K562 (cell line): Measurements from ENCODE around the gene ADSS1. TPM values are rescaled to one million over a fixed set of nuclear protein-coding genes. Genes with fewer than 3 reads are reported as not detected.

Experiments
- BCOR ChIP-seq: fragments of 450-650 bp; IDR thresholded peaks from 2 replicates; pipeline ENCODE4 v1.6.1; 2016
- BDP1 ChIP-seq: IDR thresholded peaks from 3 replicates; pipeline ENCODE4 v1.6.1; 2011; ENCODE audit not compliant: insufficient read length, insufficient read depth
- DACH1 ChIP-seq: fragments of 450-650 bp; IDR thresholded peaks from 2 replicates; pipeline ENCODE4 v1.6.1; 2018; ENCODE audit not compliant: partially characterized antibody
- ELF2 ChIP-seq: fragments of 250-450 bp; sonication (Bioruptor Pico); IDR thresholded peaks from 2 replicates; pipeline ENCODE4 v1.5.0; 2021; ENCODE audit warnings: mild to moderate bottlenecking
- KLF1 ChIP-seq: fragments of 450-650 bp; IDR thresholded peaks from 2 replicates; pipeline ENCODE4 v1.6.1; 2016; ENCODE audit warnings: missing genetic modification characterization, missing compliant biosample characterization
- KLF16 ChIP-seq: IDR thresholded peaks from 2 replicates; pipeline ENCODE4 v1.6.1; 2016; ENCODE audit warnings: antibody characterized with exemption
- KLF6 ChIP-seq: fragments of 250-450 bp; sonication (Bioruptor Pico); IDR thresholded peaks from 2 replicates; pipeline ENCODE4 v1.4.0; 2020; ENCODE audit warnings: mild to moderate bottlenecking, moderate library complexity, borderline replicate concordance
- MTF1 ChIP-seq: fragments of 250-450 bp; sonication (Bioruptor Pico); IDR thresholded peaks from 2 replicates; pipeline ENCODE4 v1.9.0; 2021; ENCODE audit warnings: moderate library complexity, mild to moderate bottlenecking, inconsistent platforms, borderline replicate concordance
- NR1H2 ChIP-seq: sonication (generic); formaldehyde crosslinking; IDR thresholded peaks from 2 replicates; pipeline ENCODE4 v1.4.0; 2020; ENCODE audit warnings: mild to moderate bottlenecking, missing genetic modification reagents
- NR3C1 ChIP-seq: sonication (generic); formaldehyde crosslinking; IDR thresholded peaks from 2 replicates; pipeline ENCODE4 v1.8.1; 2022; ENCODE audit warnings: missing genetic modification reagents
- NR4A1 ChIP-seq, 2 experiments: fragments of 250-450 bp in 1 of 2; fragments of 450-650 bp in 1 of 2; sonication (Bioruptor Pico) in 1 of 2; IDR thresholded peaks; 2 replicates each; pipeline versions ENCODE4 v1.4.0 to v1.6.1; 2016 to 2020; ENCODE audit warnings: mild to moderate bottlenecking in 2 of 2, missing compliant biosample characterization in 1 of 2, missing genetic modification characterization in 1 of 2, moderate library complexity in 1 of 2
- PML ChIP-seq: IDR thresholded peaks from 2 replicates; pipeline ENCODE4 v1.6.1; 2012; ENCODE audit warnings: low read length, inconsistent platforms
- PRMT5 ChIP-seq: sonication (generic); formaldehyde crosslinking; IDR thresholded peaks from 2 replicates; pipeline ENCODE4 v1.5.0; 2020; ENCODE audit warnings: missing genetic modification reagents
- TRIM24 ChIP-seq, 2 experiments: fragments of 450-650 bp; IDR thresholded peaks; 2 replicates each; pipeline ENCODE4 v1.6.1; 2016
- XRCC4 ChIP-seq: IDR thresholded peaks from one replicate; pipeline ENCODE4 v1.6.1; 2011; ENCODE audit not compliant: insufficient read depth, insufficient read length; ENCODE audit errors: extremely low read depth
- ZBTB17 ChIP-seq: fragments of 450-650 bp; formaldehyde crosslinking; IDR thresholded peaks from 2 replicates; pipeline ENCODE4 v1.4.0; 2020; ENCODE audit warnings: mild to moderate bottlenecking
- ZNF124 ChIP-seq: sonication (generic); formaldehyde crosslinking; IDR thresholded peaks from 2 replicates; pipeline ENCODE4 v1.8.1; 2022; ENCODE audit warnings: missing genetic modification reagents
- ZNF384 ChIP-seq: IDR thresholded peaks from 2 replicates; pipeline ENCODE4 v1.6.1; 2012; ENCODE audit warnings: low read depth, low read length, improper control_type of control experiment
- ZNF76 ChIP-seq: fragments of 250-450 bp; sonication (Bioruptor Pico); IDR thresholded peaks from 2 replicates; pipeline ENCODE4 v1.4.0; 2020; ENCODE audit warnings: mild to moderate bottlenecking, moderate library complexity, borderline replicate concordance
- polyA plus RNA-seq, 8 experiments: library from polyadenylated mRNA; depleted of rRNA in 4 of 8; stranded (reverse) in 5 of 8; unstranded in 3 of 8; fragments of >200 nt; fragmentation: Nextera tagmentation in 2 of 8; fragmentation: Illumina TruSeq in 1 of 8; extraction: Ambion mirVana in 2 of 8; extraction: Trizol in 1 of 8; gene quantifications; 2 replicates each; pipeline versions ENCODE4 v1.2.1 to v1.2.3, GENCODE V29; 2011 to 2014; ENCODE audit warnings: inconsistent platforms in 1 of 8, missing spikeins in 1 of 8
- total RNA-seq, 7 experiments: library from RNA; depleted of rRNA in 6 of 7; stranded (reverse); fragments of >200 nt in 6 of 7; fragmentation: Illumina TruSeq in 2 of 7; extraction: Trizol in 2 of 7; gene quantifications; 2 replicates each; pipeline versions ENCODE4 v1.2.1 to v1.2.3, GENCODE V29; 2011 to 2021; ENCODE audit warnings: low replicate concordance in 1 of 7
- TF ChIP-seq, protein P1 (sequence below): sonication (generic); formaldehyde crosslinking; IDR thresholded peaks from 2 replicates; pipeline ENCODE4 v1.8.0; 2022; ENCODE audit warnings: missing genetic modification reagents, mild to moderate bottlenecking, borderline replicate concordance
- TF ChIP-seq, protein P2 (sequence below): fragments of 250-450 bp; sonication (Bioruptor Pico); IDR thresholded peaks from 2 replicates; pipeline ENCODE4 v1.9.0; 2021; ENCODE audit warnings: mild to moderate bottlenecking
- TF ChIP-seq, protein P3 (sequence below), 3 experiments: IDR thresholded peaks in 2 of 3; conservative IDR thresholded peaks in 1 of 3; 2 replicates each; pipeline ENCODE4 v1.5.1; 2011 to 2012; ENCODE audit warnings: low read length in 3 of 3, mild to moderate bottlenecking in 3 of 3, control low read depth in 2 of 3, improper control_type of control experiment in 1 of 3, inconsistent platforms in 1 of 3, low read depth in 1 of 3, mixed read lengths in 1 of 3, moderate library complexity in 1 of 3; ENCODE audit not compliant: insufficient read depth in 2 of 3
- TF ChIP-seq, protein P4 (sequence below), 2 experiments: fragments of 200-800 bp in 1 of 2; sonication (Bioruptor generic) in 1 of 2; sonication (generic) in 1 of 2; formaldehyde crosslinking in 1 of 2; IDR thresholded peaks in 1 of 2; conservative IDR thresholded peaks in 1 of 2; 2 replicates each; pipeline versions ENCODE4 v1.5.0 to v1.6.1; 2016 to 2020; ENCODE audit warnings: missing compliant biosample characterization in 1 of 2, missing genetic modification characterization in 1 of 2, missing genetic modification reagents in 1 of 2
- TF ChIP-seq, protein P5 (sequence below): sonication (generic); formaldehyde crosslinking; IDR thresholded peaks from 2 replicates; pipeline ENCODE4 v1.8.1; 2023; ENCODE audit warnings: mild to moderate bottlenecking, missing genetic modification reagents

ADSS1 gene
- total and polyA plus RNA-seq, 9 of the 15 experiments (the other 6 are each of a cell fraction or from before 2014, with no cell fraction given): 0.53 to 5.9 (median 3.9) TPM

DNA sequence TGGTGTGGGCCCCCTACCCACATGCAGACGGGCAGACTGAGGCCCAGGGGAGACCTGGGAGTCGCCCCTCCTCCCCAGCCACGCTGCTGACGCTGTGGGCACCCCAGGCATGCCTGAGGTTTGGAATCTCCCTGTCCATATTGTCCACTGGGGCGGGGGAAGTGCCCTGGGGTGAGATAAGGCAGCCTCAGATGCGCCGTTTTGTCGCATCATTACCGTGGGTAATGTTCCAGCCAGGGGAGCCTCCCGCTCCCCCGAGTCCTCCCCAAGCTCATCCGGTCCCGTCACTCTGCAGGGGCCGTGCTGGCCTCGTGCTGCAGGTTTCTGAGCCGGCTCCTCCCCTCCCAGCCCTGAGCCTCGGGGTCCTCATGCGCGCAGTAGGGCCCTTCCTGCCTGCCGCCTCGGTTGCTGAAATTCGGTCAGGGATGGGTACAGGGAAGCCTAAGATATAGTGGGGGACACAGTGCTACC, 23.2 kb upstream of the ADSS1 start (continued):
- TF ChIP-seq PRMT5 (CRISPR knock-in tag) (no peak), XRCC4 (no peak), ZNF124 (no peak), BDP1 (no peak), KLF16 (peak; percentile 83), NR4A1 (CRISPR knock-in tag; IDR thresholded peaks at IDR 0.05) (no peak), NR4A1 (tag; IDR thresholded peaks at IDR 0.05) (no peak), ZNF384 (no peak), ZBTB17 (CRISPR knock-in tag) (no peak), BCOR (peak; percentile 66), PML (peak; percentile 60), KLF1 (tag) (no peak), DACH1 (no peak), ZNF76 (no peak), MTF1 (CRISPR knock-in tag) (no peak), KLF6 (CRISPR knock-in tag) (no peak), ELF2 (no peak), NR1H2 (CRISPR knock-in tag) (no peak), TRIM24 (IDR thresholded peaks at IDR 0.05) (peak; percentile 43 to 48; a peak in 2 of 4 replicates), NR3C1 (no peak)
- TF ChIP-seq, protein P1, sequence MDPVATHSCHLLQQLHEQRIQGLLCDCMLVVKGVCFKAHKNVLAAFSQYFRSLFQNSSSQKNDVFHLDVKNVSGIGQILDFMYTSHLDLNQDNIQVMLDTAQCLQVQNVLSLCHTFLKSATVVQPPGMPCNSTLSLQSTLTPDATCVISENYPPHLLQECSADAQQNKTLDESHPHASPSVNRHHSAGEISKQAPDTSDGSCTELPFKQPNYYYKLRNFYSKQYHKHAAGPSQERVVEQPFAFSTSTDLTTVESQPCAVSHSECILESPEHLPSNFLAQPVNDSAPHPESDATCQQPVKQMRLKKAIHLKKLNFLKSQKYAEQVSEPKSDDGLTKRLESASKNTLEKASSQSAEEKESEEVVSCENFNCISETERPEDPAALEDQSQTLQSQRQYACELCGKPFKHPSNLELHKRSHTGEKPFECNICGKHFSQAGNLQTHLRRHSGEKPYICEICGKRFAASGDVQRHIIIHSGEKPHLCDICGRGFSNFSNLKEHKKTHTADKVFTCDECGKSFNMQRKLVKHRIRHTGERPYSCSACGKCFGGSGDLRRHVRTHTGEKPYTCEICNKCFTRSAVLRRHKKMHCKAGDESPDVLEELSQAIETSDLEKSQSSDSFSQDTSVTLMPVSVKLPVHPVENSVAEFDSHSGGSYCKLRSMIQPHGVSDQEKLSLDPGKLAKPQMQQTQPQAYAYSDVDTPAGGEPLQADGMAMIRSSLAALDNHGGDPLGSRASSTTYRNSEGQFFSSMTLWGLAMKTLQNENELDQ (CRISPR knock-in tag): no peak
- TF ChIP-seq, protein P2, sequence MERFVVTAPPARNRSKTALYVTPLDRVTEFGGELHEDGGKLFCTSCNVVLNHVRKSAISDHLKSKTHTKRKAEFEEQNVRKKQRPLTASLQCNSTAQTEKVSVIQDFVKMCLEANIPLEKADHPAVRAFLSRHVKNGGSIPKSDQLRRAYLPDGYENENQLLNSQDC (CRISPR knock-in tag): no peak
- TF ChIP-seq, protein P3, sequence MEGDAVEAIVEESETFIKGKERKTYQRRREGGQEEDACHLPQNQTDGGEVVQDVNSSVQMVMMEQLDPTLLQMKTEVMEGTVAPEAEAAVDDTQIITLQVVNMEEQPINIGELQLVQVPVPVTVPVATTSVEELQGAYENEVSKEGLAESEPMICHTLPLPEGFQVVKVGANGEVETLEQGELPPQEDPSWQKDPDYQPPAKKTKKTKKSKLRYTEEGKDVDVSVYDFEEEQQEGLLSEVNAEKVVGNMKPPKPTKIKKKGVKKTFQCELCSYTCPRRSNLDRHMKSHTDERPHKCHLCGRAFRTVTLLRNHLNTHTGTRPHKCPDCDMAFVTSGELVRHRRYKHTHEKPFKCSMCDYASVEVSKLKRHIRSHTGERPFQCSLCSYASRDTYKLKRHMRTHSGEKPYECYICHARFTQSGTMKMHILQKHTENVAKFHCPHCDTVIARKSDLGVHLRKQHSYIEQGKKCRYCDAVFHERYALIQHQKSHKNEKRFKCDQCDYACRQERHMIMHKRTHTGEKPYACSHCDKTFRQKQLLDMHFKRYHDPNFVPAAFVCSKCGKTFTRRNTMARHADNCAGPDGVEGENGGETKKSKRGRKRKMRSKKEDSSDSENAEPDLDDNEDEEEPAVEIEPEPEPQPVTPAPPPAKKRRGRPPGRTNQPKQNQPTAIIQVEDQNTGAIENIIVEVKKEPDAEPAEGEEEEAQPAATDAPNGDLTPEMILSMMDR (IDR thresholded peaks at IDR 0.05 in 2 of 3, conservative IDR thresholded peaks at IDR 0.05 in 1 of 3; ENCODE audit: insufficient read depth in 2 of 3, low read depth in 1 of 3, low read length in 3 of 3): no peak
- TF ChIP-seq, protein P4, sequence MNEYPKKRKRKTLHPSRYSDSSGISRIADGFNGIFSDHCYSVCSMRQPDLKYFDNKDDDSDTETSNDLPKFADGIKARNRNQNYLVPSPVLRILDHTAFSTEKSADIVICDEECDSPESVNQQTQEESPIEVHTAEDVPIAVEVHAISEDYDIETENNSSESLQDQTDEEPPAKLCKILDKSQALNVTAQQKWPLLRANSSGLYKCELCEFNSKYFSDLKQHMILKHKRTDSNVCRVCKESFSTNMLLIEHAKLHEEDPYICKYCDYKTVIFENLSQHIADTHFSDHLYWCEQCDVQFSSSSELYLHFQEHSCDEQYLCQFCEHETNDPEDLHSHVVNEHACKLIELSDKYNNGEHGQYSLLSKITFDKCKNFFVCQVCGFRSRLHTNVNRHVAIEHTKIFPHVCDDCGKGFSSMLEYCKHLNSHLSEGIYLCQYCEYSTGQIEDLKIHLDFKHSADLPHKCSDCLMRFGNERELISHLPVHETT (CRISPR knock-in tag; conservative IDR thresholded peaks at IDR 0.05 in 1 of 2, IDR thresholded peaks at IDR 0.05 in 1 of 2): 0 out of 4 replicates have a peak, but pooled peaks of 1 of the 2 experiments have one; percentile 58
- TF ChIP-seq, protein P5, sequence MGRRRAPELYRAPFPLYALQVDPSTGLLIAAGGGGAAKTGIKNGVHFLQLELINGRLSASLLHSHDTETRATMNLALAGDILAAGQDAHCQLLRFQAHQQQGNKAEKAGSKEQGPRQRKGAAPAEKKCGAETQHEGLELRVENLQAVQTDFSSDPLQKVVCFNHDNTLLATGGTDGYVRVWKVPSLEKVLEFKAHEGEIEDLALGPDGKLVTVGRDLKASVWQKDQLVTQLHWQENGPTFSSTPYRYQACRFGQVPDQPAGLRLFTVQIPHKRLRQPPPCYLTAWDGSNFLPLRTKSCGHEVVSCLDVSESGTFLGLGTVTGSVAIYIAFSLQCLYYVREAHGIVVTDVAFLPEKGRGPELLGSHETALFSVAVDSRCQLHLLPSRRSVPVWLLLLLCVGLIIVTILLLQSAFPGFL (CRISPR knock-in tag): no peak
